ENCODE data around the gene SPP2.

The SPP2 gene

GRCh38 chr2:234038076-234038802 lies 12.3 kb upstream of the SPP2 start:
- TF ChIP-seq, protein P1, sequence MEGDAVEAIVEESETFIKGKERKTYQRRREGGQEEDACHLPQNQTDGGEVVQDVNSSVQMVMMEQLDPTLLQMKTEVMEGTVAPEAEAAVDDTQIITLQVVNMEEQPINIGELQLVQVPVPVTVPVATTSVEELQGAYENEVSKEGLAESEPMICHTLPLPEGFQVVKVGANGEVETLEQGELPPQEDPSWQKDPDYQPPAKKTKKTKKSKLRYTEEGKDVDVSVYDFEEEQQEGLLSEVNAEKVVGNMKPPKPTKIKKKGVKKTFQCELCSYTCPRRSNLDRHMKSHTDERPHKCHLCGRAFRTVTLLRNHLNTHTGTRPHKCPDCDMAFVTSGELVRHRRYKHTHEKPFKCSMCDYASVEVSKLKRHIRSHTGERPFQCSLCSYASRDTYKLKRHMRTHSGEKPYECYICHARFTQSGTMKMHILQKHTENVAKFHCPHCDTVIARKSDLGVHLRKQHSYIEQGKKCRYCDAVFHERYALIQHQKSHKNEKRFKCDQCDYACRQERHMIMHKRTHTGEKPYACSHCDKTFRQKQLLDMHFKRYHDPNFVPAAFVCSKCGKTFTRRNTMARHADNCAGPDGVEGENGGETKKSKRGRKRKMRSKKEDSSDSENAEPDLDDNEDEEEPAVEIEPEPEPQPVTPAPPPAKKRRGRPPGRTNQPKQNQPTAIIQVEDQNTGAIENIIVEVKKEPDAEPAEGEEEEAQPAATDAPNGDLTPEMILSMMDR (IDR thresholded peaks at IDR 0.05; ENCODE audit: insufficient read depth, low read length, poor library complexity, severe bottlenecking): no peak
- Histone ChIP-seq H3K4me3 (replicated peaks; ENCODE audit: low read depth, low read length) (no peak overlapping the region), H3K27me3 (replicated peaks; ENCODE audit: control insufficient read depth, insufficient read depth, low read length) (no peaks in the 10 kb centered on the region), H3K36me3 (ENCODE audit: control insufficient read depth, insufficient read depth, low read length) (no peaks in the 10 kb centered on the region)
- no peak for DNase-seq (ENCODE audit: extremely low read depth, insufficient read length)

- H3K36me3 ChIP-seq (ENCODE audit: control insufficient read depth, insufficient read depth, low read length): no peaks in the 10 kb centered on the region
- no peaks in the 10 kb centered on the region for H3K27me3 ChIP-seq (replicated peaks; ENCODE audit: control insufficient read depth, insufficient read depth, low read length)
- DNase-seq (ENCODE audit: extremely low read depth, insufficient read length): no peak
- TF ChIP-seq, protein P1 (IDR thresholded peaks at IDR 0.05; ENCODE audit: insufficient read depth, low read length, poor library complexity, severe bottlenecking): no peak
- H3K4me3 ChIP-seq (replicated peaks; ENCODE audit: low read depth, low read length): no peak overlapping the region
These were observed 6.3 kb upstream of the SPP2 start for GRCh38 chr2:234044157-234044556.

DNA sequence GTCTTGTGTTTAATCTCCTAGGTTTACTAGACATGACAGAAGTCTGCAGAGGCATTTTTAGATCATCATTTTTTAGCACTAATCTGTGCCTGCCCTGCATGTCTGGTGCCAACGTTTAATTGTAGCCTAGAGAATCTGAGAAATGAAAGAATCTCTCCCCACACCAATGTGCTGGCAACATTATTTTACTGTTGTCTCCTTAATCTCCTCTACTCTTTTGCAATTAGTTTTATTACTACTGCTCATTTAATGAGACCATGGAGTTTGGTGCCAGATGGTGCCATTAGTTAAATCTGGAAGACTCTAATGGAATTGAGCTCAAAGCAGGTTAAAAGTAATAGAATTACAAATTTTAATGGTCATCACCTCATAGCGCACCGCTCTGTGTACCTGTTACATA lies 4.0 kb upstream of the SPP2 start:
- DNase-seq (ENCODE audit: extremely low read depth, insufficient read length): no peak
- H3K36me3 ChIP-seq (ENCODE audit: control insufficient read depth, insufficient read depth, low read length): no peaks in the 10 kb centered on the region

DNA sequence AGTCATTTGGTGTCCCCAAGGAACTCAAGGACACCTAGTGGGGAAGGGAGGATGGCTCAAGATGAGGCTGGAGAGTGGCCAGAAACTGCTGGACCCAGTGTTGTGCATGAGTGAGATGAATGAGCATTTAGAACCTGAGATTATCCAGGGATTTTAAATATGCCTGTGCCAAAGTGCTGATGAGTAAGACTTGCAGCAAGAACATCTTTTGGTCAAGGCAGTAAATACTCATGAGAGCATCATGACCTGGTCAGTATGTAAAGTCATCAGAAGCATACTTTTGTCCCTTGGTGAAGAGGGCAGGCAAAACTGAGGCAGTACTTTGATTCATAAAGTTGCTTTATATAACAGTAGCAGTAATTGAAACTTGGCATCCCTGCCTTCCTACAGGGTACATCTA lies 3.1 kb upstream of the SPP2 start:
- H3K36me3 ChIP-seq (ENCODE audit: control insufficient read depth, insufficient read depth, low read length): no peaks in the 10 kb centered on the region
- no peak overlapping the region for H3K4me3 ChIP-seq (replicated peaks; ENCODE audit: low read depth, low read length)
- no peak for DNase-seq (ENCODE audit: extremely low read depth, insufficient read length)
- TF ChIP-seq, protein P1 (IDR thresholded peaks at IDR 0.05; ENCODE audit: insufficient read depth, low read length, poor library complexity, severe bottlenecking): no peak
- no peaks in the 10 kb centered on the region; the same call in 1 of the 2 replicates for H3K27me3 ChIP-seq (replicated peaks; ENCODE audit: control insufficient read depth, insufficient read depth, low read length)

More for the DNA sequence above, 4.0 kb upstream of the SPP2 start:
- TF ChIP-seq, protein P1 (IDR thresholded peaks at IDR 0.05; ENCODE audit: insufficient read depth, low read length, poor library complexity, severe bottlenecking): no peak
- no peak overlapping the region for H3K4me3 ChIP-seq (replicated peaks; ENCODE audit: low read depth, low read length)
- no peaks in the 10 kb centered on the region; the same call in 1 of the 2 replicates for H3K27me3 ChIP-seq (replicated peaks; ENCODE audit: control insufficient read depth, insufficient read depth, low read length)

DNA sequence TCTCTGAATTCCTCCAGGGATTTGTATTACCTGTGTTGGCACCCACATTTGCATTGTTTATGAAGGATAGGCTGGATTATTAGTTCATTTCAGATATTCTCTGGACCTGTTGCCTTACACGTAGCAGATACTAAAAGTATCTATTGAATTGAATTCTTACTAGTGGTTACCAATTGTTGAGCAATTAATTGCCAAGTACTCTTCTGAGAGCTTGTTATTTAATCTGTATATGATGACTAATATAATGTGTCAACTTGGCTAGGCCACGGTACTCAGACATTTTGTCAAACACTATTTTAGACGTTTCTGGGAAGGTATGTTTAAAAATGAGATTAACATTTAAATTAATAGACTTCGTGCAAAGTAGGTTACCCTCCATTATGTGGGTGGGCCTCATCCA lies 2.5 kb upstream of the SPP2 start:
- Histone ChIP-seq H3K27me3 (replicated peaks; ENCODE audit: control insufficient read depth, insufficient read depth, low read length) (no peaks in the 10 kb centered on the region; the same call in 1 of the 2 replicates), H3K36me3 (ENCODE audit: control insufficient read depth, insufficient read depth, low read length) (no peaks in the 10 kb centered on the region), H3K4me3 (replicated peaks; ENCODE audit: low read depth, low read length) (no peak overlapping the region)
- no peak for DNase-seq (ENCODE audit: extremely low read depth, insufficient read length)
- TF ChIP-seq, protein P1 (IDR thresholded peaks at IDR 0.05; ENCODE audit: insufficient read depth, low read length, poor library complexity, severe bottlenecking): no peak
